CD4-positive, alpha-beta T cell (primary cell): ENCODE data around the gene CERK. TPM values are rescaled to one million over a fixed set of nuclear protein-coding genes. Genes with fewer than 3 reads are reported as not detected.

Experiments
- ATAC-seq: fragments of 200-7000 bp; cut with Tn5 transposase; one replicate; pipeline ENCODE4 v1.10.0; 2022; ENCODE audit warnings: mild to moderate bottlenecking; ENCODE audit not compliant: poor library complexity
- CTCF ChIA-PET: fragments of 350-600 bp; sonication (Branson Sonifier 250); formaldehyde crosslinking; loops from one replicate; lab custom pipeline; 2021; ENCODE audit warnings: antibody characterized with exemption, inconsistent platforms; lab: Charles Lee
- POLR2A ChIA-PET: fragments of 350-600 bp; sonication (Branson Sonifier 250); formaldehyde crosslinking; loops from one replicate; lab custom pipeline; 2021; ENCODE audit warnings: antibody characterized with exemption, inconsistent platforms; lab: Charles Lee
- DNase-seq, 14 experiments: peaks; one replicate each; pipeline ENCODE4 v3.0.0-alpha.2; 2013 to 2020; ENCODE audit warnings: mixed read lengths in 2 of 14
- H3K27ac ChIP-seq, 2 donors: one replicate each; pipeline versions ENCODE4 v1.5.1 to v1.7.0; 2013; ENCODE audit warnings: low read length in 2 of 2, low read depth in 1 of 2, mild to moderate bottlenecking in 1 of 2
- H3K27me3 ChIP-seq, 2 experiments: 1 replicate in 1 of 2; 2 replicates in 1 of 2; pipeline versions ENCODE4 v1.6.1 to v1.7.0; 2013; ENCODE audit warnings: low read length in 2 of 2, control low read depth in 1 of 2, mild to moderate bottlenecking in 1 of 2, moderate library complexity in 1 of 2; ENCODE audit not compliant: insufficient read depth in 2 of 2, control insufficient read depth in 1 of 2
- H3K36me3 ChIP-seq: one replicate; pipeline ENCODE4 v1.6.1; 2013; ENCODE audit warnings: low read length, control low read depth; ENCODE audit not compliant: insufficient read depth
- H3K4me1 ChIP-seq: one replicate; pipeline ENCODE4 v1.6.1; 2013; ENCODE audit warnings: low read length, control low read depth; ENCODE audit not compliant: insufficient read depth
- H3K4me3 ChIP-seq: one replicate; pipeline ENCODE4 v1.5.1; 2013; ENCODE audit warnings: mild to moderate bottlenecking, low read length, moderate library complexity
- H3K9me3 ChIP-seq, 2 experiments: 1 replicate in 1 of 2; 2 replicates in 1 of 2; pipeline versions ENCODE4 v1.6.1 to v1.7.0; 2013; ENCODE audit warnings: low read length in 2 of 2, mild to moderate bottlenecking in 2 of 2, control low read depth in 1 of 2, moderate library complexity in 1 of 2; ENCODE audit not compliant: control insufficient read depth in 1 of 2, insufficient read depth in 1 of 2
- H3K27ac Mint-ChIP-seq: one replicate; pipeline ENCODE4 v1.8.0; 2020; ENCODE audit warnings: mixed read lengths
- H3K27me3 Mint-ChIP-seq: one replicate; pipeline ENCODE4 v1.8.0; 2021; ENCODE audit warnings: mixed read lengths
- H3K36me3 Mint-ChIP-seq: one replicate; pipeline ENCODE4 v1.8.0; 2021; ENCODE audit warnings: low read depth, mixed read lengths
- H3K4me1 Mint-ChIP-seq: one replicate; pipeline ENCODE4 v1.8.0; 2021; ENCODE audit warnings: low read depth, mixed read lengths
- H3K4me3 Mint-ChIP-seq: one replicate; pipeline ENCODE4 v1.8.0; 2020; ENCODE audit warnings: mild to moderate bottlenecking, mixed read lengths
- H3K9me3 Mint-ChIP-seq: one replicate; pipeline ENCODE4 v1.8.0; 2020; ENCODE audit warnings: mixed read lengths
- CTCF ChIP-seq: fragments of 200-600 bp; IDR thresholded peaks from one replicate; pipeline ENCODE4 v1.8.0; 2022; ENCODE audit warnings: antibody characterized with exemption, mild to moderate bottlenecking
- intact Hi-C, 2 experiments: fragments of 100-400 bp; cut with DNase I in 1 of 2; cut with micrococcal nuclease in 1 of 2; formaldehyde crosslinking; loops; one replicate each; pipeline versions ENCODE4 v1.15.1 to v1.9.0; 2023 to 2025; cut with DNase I, micrococcal nuclease
- total RNA-seq, 174 experiments: library from RNA in 2 of 174; stranded (reverse) in 2 of 174; gene quantifications; one replicate each; pipeline ENCODE4 v1.2.3 and lab custom pipeline; 2021 to 2026

CERK gene
- total RNA-seq, 2 experiments from 2014 or later, result 84.6 to 88.5 TPM

DNA sequence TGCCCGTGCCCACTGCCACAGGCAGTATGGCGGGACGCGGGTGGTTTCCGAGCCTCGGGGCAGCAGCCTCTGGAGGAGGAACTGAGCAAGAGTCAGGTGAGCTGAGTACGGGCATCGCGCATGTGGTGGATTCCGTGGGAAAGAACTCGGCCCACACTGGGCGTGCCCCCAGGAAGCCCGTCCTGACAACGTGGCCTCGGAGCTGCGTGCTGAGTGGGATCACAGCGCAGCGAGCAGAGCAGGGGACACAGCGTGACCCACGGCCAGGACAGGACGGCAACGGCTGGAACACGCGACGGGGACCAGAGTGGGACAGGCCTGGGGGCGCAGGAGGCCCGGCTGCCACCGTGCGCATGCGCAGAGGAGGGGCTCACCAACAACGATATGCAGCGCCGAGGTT lies 36.8 kb downstream of the CERK start:
- Histone ChIP-seq H3K9me3 (no peaks in the 10 kb centered on the region), H3K4me1 (no peaks in the 10 kb centered on the region), H3K4me3 (no peak overlapping the region), H3K27ac (no peak overlapping the region), H3K36me3 (peaks cover 90% of the 10 kb centered on the region), H3K27me3 (no peaks in the 10 kb centered on the region)
- H3K36me3 Mint-ChIP-seq, result peaks cover 85% of the 10 kb centered on the region
- H3K4me3 Mint-ChIP-seq, result no peak overlapping the region
- TF ChIP-seq CTCF, result no peak
- ATAC-seq (no peak), DNase-seq (no peak)
- H3K27me3 Mint-ChIP-seq, result no peaks in the 10 kb centered on the region
- intact Hi-C loops, result no loop called here
- no peaks in the 10 kb centered on the region for H3K9me3 Mint-ChIP-seq
- no peaks in the 10 kb centered on the region for H3K4me1 Mint-ChIP-seq
- ChIA-PET POLR2A (no interaction called here), CTCF (no interaction called here)
- H3K27ac Mint-ChIP-seq, result no peak overlapping the region

GRCh38 chr22:46699091-46699490 lies 39.0 kb downstream of the CERK start:
- Histone ChIP-seq H3K27me3 (no peaks in the 10 kb centered on the region), H3K4me3 (no peak overlapping the region), H3K27ac (no peak overlapping the region), H3K36me3 (peaks cover 95% of the 10 kb centered on the region), H3K9me3 (no peaks in the 10 kb centered on the region), H3K4me1 (no peaks in the 10 kb centered on the region)
- H3K4me1 Mint-ChIP-seq, result no peaks in the 10 kb centered on the region
- no peaks in the 10 kb centered on the region for H3K27me3 Mint-ChIP-seq
- H3K36me3 Mint-ChIP-seq, result peaks cover 81% of the 10 kb centered on the region
- CTCF ChIA-PET, result no interaction called here
- H3K4me3 Mint-ChIP-seq, result no peak overlapping the region
- no peak overlapping the region for H3K27ac Mint-ChIP-seq
- TF ChIP-seq CTCF, result no peak
- no peaks in the 10 kb centered on the region for H3K9me3 Mint-ChIP-seq
- ATAC-seq (no peak), DNase-seq (no peak)
- intact Hi-C loops, result no loop called here
- POLR2A ChIA-PET, result no interaction called here

GRCh38 chr22:46697811-46698515 lies 40.1 kb downstream of the CERK start:
- Histone ChIP-seq H3K4me1 (no peaks in the 10 kb centered on the region), H3K36me3 (peaks cover 95% of the 10 kb centered on the region), H3K4me3 (no peak overlapping the region), H3K9me3 (no peaks in the 10 kb centered on the region), H3K27ac (no peak overlapping the region), H3K27me3 (no peaks in the 10 kb centered on the region)
- Mint-ChIP-seq H3K36me3 (peaks cover 78% of the 10 kb centered on the region), H3K27me3 (no peaks in the 10 kb centered on the region), H3K9me3 (no peaks in the 10 kb centered on the region), H3K4me3 (no peak overlapping the region), H3K27ac (no peak overlapping the region), H3K4me1 (no peaks in the 10 kb centered on the region)
- DNase-seq, result no peak
- CTCF ChIA-PET, result interaction anchor here (0.9 to 2.0 kb wide), 2 partner anchors 105 to 135 kb away, joined by 3 to 8 read pairs; no protein-coding TSS in a partner anchor
- no peak for ATAC-seq
- POLR2A ChIA-PET, result no interaction called here
- intact Hi-C loops, result no loop called here
- no peak for TF ChIP-seq CTCF
